Left ventricle myocardium inferior (tissue), 1 donor: ENCODE results near the gene TAS2R60. TPM values are rescaled to one million over a fixed set of nuclear protein-coding genes. Genes with fewer than 3 reads are reported as not detected.
"Not testable (repeated sequence)": the region's sequence is repeated elsewhere in the genome, so short reads cannot be mapped to it uniquely, and the experiment has no call there.

ENCODE experiments used
- DNase-seq: peaks from one replicate; pipeline ENCODE4 v3.0.0-alpha.2; 2020
- H3K27ac ChIP-seq: fragments of 200-600 bp; replicated peaks from 2 replicates; pipeline ENCODE4 v1.8.0; 2021
- H3K27me3 ChIP-seq: fragments of 200-600 bp; 2 replicates; pipeline ENCODE4 v1.8.0; 2021; ENCODE audit warnings: low read depth
- H3K36me3 ChIP-seq: fragments of 200-600 bp; 2 replicates; pipeline ENCODE4 v1.8.0; 2021
- H3K4me1 ChIP-seq: fragments of 200-600 bp; 2 replicates; pipeline ENCODE4 v1.8.0; 2021
- H3K4me3 ChIP-seq: fragments of 200-600 bp; 2 replicates; pipeline ENCODE4 v1.8.0; 2021; ENCODE audit warnings: mild to moderate bottlenecking, moderate library complexity
- H3K9me3 ChIP-seq: fragments of 200-600 bp; replicated peaks from 2 replicates; pipeline ENCODE4 v1.8.0; 2021
- intact Hi-C: fragments of 100-400 bp; cut with micrococcal nuclease; formaldehyde crosslinking; loops from one replicate; pipeline ENCODE4 v1.11.0; 2022
- total RNA-seq: library from RNA; stranded (reverse); fragmentation: NEBNext Ultra II Directional; extraction: Animal tissue kit (Norgen Biotek cat#: 25700); gene quantifications from one replicate; pipeline ENCODE4 v1.2.1, GENCODE V29; 2021
- TF ChIP-seq, protein P1 (sequence below): fragments of 200-600 bp; IDR thresholded peaks from 2 replicates; pipeline ENCODE4 v1.8.0; 2021; ENCODE audit warnings: antibody characterized with exemption, mild to moderate bottlenecking, borderline replicate concordance
- donor health status: DM: no; HTN: yes; CAD: no; lungs with severe emphysema.

Gene TAS2R60
- total RNA-seq, 1 donor from 2014 or later, result not detected

DNA sequence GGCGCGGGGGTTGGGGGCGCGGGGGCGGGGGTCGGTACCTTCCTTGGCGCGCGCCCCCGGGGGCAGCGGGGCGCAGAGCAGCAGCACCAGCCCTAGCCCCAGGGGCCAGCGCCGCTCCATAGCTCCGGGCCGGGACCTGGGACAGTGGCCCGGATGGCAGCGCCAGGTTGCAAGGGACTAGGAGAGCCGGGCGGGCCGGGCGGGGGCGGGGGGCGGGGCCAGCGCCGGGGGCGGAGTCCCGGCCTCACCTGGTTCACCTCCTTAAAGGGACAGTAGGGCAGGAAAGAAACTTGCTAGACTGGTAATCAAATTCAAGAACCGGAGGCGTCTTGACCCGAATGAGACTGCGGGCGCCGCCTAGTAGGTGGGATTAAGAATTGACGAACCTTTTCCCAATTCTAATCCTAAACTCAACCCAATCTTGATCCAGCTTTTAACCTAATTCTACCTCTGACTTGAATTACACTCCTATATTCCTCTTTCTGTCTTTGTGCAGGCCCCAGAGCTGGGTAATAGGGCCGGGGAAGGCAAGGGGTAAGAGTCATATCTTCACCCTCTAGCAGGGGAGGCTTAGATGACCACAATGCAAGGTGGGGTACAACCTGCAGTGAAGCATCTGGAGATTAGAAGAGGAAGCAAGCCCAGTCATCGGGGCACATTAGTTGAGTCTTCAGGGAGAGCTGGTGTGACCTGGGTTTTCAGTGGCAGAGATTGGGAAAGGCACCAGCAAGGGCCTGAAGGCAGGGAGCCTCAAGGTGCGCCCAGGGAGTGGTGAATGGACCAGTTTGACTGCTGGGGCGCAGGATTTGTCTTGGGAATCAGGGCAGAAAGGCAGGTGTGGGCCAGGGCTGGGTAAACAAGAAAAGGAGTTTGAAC lies 34.3 kb upstream of the TAS2R60 start, which contains the start of gene EPHA1:
Gene EPHA1 (minus strand): TSS at position 171 of the 876 bp plus-strand sequence. CDS start 51 bp downstream, at position 120.
- intact Hi-C loops, result no loop called here
- no peak for DNase-seq
- Histone ChIP-seq H3K9me3 (no peaks in the 10 kb centered on the region), H3K36me3 (no peaks in the 10 kb centered on the region), H3K27me3 (peaks cover 50% of the 10 kb centered on the region), H3K4me1 (peaks cover 37% of the 10 kb centered on the region), H3K27ac (no peak within 1 kb of the TSS), H3K4me3 (peak within 1 kb of the TSS; percentile 48)
- TF ChIP-seq, protein P1, sequence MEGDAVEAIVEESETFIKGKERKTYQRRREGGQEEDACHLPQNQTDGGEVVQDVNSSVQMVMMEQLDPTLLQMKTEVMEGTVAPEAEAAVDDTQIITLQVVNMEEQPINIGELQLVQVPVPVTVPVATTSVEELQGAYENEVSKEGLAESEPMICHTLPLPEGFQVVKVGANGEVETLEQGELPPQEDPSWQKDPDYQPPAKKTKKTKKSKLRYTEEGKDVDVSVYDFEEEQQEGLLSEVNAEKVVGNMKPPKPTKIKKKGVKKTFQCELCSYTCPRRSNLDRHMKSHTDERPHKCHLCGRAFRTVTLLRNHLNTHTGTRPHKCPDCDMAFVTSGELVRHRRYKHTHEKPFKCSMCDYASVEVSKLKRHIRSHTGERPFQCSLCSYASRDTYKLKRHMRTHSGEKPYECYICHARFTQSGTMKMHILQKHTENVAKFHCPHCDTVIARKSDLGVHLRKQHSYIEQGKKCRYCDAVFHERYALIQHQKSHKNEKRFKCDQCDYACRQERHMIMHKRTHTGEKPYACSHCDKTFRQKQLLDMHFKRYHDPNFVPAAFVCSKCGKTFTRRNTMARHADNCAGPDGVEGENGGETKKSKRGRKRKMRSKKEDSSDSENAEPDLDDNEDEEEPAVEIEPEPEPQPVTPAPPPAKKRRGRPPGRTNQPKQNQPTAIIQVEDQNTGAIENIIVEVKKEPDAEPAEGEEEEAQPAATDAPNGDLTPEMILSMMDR, result peak; percentile 45

DNA sequence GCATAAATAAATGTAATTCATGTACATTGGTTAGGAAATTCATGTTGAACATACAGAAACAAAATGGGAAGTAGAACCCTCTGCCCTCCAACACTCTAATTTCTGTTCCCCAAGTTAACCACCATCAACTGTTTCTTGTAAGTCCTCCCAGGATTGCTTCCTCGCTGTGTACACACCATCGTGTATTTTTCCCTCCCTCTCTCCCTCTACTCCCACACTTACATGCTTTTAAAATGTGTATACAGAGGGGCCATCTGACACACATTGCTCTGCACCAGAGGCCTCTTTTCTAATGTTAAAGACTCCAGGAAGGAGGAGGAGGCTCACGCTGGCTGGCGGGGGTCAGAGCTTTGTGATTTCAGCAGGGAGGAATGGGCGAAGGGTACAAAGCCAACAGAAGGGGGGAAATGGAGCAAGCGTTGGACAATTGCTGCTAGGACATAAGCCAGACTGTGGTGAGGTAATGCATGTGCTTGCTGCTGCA lies 32.7 kb upstream of the TAS2R60 start:
- no peak overlapping the region for H3K27ac ChIP-seq
- peaks cover 66% of the 10 kb centered on the region for H3K27me3 ChIP-seq
- H3K4me1 ChIP-seq, result peaks cover 37% of the 10 kb centered on the region
- H3K4me3 ChIP-seq, result no peak overlapping the region
- no peaks in the 10 kb centered on the region for H3K36me3 ChIP-seq
- intact Hi-C loops, result loop anchor here (10.0 kb wide), 1 partner anchor 46 kb away; the partner anchor contains the start of gene FAM131B
- no peak for DNase-seq
- no peaks in the 10 kb centered on the region for H3K9me3 ChIP-seq
- TF ChIP-seq, protein P1, result no peak

DNA sequence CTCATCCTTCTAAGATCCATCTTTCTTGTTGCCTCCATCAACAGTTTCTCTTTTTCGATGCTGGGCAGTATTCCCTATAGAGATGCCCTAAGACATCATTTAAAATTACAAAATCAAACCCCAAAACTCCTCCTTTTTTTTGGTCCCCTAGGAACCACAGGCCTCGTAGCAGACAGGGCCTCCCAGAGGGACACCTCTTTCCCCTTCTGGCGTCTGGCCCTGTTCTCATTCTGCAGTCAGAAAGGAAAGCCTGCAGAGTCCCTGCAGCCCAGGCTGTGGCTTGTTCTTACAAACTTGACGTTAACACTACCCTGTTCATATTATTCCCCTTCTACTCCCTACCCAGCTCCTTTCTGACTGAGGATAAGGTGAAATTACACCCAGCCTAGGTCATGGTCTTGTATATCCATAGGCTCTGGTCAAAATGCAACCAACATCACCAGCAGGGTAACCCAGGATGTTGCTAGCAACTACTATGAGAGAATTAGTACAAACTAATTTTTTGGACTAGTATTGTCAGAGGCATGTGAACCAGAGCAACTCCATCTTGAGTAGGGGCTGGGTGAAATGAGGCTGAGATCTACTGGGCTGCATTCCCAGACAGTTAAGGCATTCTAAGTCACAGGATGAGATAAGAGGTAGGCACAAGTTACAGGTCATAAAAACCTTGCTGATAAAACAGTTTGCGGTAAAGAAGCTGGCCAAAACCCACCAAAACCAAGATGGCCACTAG lies 31.1 kb upstream of the TAS2R60 start:
- no peak overlapping the region for H3K27ac ChIP-seq
- H3K9me3 ChIP-seq, result no peaks in the 10 kb centered on the region
- H3K36me3 ChIP-seq, result no peaks in the 10 kb centered on the region
- H3K27me3 ChIP-seq, result peaks cover 74% of the 10 kb centered on the region
- peaks cover 37% of the 10 kb centered on the region for H3K4me1 ChIP-seq
- intact Hi-C loops, result loop anchor here (10.0 kb wide), 1 partner anchor 47 kb away; the partner anchor contains the start of gene FAM131B
- TF ChIP-seq, protein P1, result no peak
- DNase-seq, result no peak
- no peak overlapping the region for H3K4me3 ChIP-seq

DNA sequence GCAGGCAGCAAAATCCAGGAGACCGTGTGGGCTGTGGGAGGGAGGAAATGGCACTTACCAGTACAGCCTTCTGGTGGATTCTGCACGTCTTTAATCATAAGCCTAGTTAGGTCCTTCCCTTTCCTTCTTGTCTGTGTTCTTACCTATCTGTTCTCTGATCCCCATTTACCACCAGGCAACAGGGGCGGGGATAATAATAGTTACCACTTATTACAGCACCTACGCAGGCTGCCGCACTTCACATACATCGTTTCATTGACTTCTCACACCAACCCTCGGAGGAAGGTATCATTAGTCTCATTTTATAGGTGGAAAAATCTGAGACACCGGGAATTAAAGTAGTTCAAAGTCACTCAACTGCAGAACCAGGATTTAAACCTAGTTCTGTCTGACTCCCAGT lies 30.1 kb upstream of the TAS2R60 start:
- TF ChIP-seq, protein P1, result no peak
- Histone ChIP-seq H3K27me3 (peaks cover 83% of the 10 kb centered on the region), H3K4me3 (no peak overlapping the region), H3K9me3 (no peaks in the 10 kb centered on the region), H3K27ac (no peak overlapping the region), H3K4me1 (peaks cover 31% of the 10 kb centered on the region), H3K36me3 (no peaks in the 10 kb centered on the region)
- DNase-seq, result no peak
- intact Hi-C loops, result loop anchor here (10.0 kb wide), 1 partner anchor 48 kb away; the partner anchor contains the start of gene FAM131B

DNA sequence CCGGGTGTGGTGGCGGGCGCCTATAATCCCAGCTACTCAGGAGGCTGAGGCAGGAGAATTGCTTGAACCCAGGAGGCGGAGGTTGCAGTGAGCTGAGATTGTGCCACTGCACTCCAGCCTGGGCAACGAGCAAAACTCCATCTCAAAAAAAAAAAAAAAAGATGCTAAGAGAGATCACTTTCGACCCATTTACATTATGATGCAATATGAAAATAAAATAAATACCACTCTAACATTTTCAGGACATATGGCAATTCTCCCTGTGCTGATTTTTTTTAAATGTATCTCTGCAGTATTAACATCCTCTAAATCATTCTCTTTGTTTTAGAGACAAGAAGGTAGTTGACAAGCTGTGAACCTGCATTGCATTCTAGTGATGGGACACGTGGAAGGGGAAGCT lies 28.0 kb upstream of the TAS2R60 start:
- peaks cover 83% of the 10 kb centered on the region for H3K27me3 ChIP-seq

More for the DNA sequence above, 28.0 kb upstream of the TAS2R60 start:
- intact Hi-C loops, result loop anchor here (5.0 to 10.0 kb wide), 2 partner anchors 50 to 173 kb away; partner anchors contain the start of gene FAM131B
- H3K9me3 ChIP-seq, H3K4me3 ChIP-seq, H3K36me3 ChIP-seq, DNase-seq, H3K27ac ChIP-seq: not testable (repeated sequence)
- H3K4me1 ChIP-seq, result peaks cover 12% of the 10 kb centered on the region
